H9 (cell line): ENCODE data around the gene CST11. TPM values are rescaled to one million over a fixed set of nuclear protein-coding genes. Genes with fewer than 3 reads are reported as not detected.

Experiments used
- DNase-seq: peaks from one replicate; pipeline ENCODE4 v3.0.0-alpha.2; 2017
- H2AFZ ChIP-seq: one replicate; pipeline ENCODE4 v1.6.1; 2013; ENCODE audit warnings: mild to moderate bottlenecking, low read length, control low read depth, moderate library complexity
- H2AK5ac ChIP-seq: 2 replicates; pipeline ENCODE4 v1.6.1; 2013; ENCODE audit warnings: low read length, control low read depth, mixed read lengths; ENCODE audit not compliant: insufficient read length
- H2BK120ac ChIP-seq: one replicate; pipeline ENCODE4 v1.6.1; 2013; ENCODE audit warnings: low read depth, mild to moderate bottlenecking, low read length, control low read depth, inconsistent platforms; ENCODE audit not compliant: poor library complexity, severe bottlenecking
- H2BK12ac ChIP-seq: 2 replicates; pipeline ENCODE4 v1.6.1; 2013; ENCODE audit warnings: low read length, control low read depth, mixed read lengths, low read depth; ENCODE audit not compliant: insufficient read length
- H2BK15ac ChIP-seq: 2 replicates; pipeline ENCODE4 v1.6.1; 2013; ENCODE audit warnings: low read depth, low read length, control low read depth
- H2BK20ac ChIP-seq: one replicate; pipeline ENCODE4 v1.6.1; 2013; ENCODE audit warnings: low read depth, mild to moderate bottlenecking, low read length, control low read depth, inconsistent platforms; ENCODE audit not compliant: poor library complexity, severe bottlenecking
- H2BK5ac ChIP-seq: 2 replicates; pipeline ENCODE4 v1.6.1; 2013; ENCODE audit warnings: low read length, control low read depth, mixed read lengths; ENCODE audit not compliant: insufficient read length
- H3K14ac ChIP-seq: 2 replicates; pipeline ENCODE4 v1.6.1; 2013; ENCODE audit warnings: low read length, control low read depth; ENCODE audit not compliant: insufficient read depth
- H3K18ac ChIP-seq: 2 replicates; pipeline ENCODE4 v1.6.1; 2013; ENCODE audit warnings: low read depth, mild to moderate bottlenecking, mixed read lengths, low read length, control low read depth; ENCODE audit not compliant: insufficient read length
- H3K23ac ChIP-seq: 2 replicates; pipeline ENCODE4 v1.6.1; 2013; ENCODE audit warnings: low read length, control low read depth, mixed read lengths, low read depth; ENCODE audit not compliant: insufficient read length
- H3K23me2 ChIP-seq: 2 replicates; pipeline ENCODE4 v1.6.1; 2013; ENCODE audit warnings: low read depth, mild to moderate bottlenecking, mixed read lengths, low read length, control low read depth; ENCODE audit not compliant: insufficient read length, poor library complexity, severe bottlenecking
- H3K27ac ChIP-seq: 2 replicates; pipeline ENCODE4 v1.5.1; 2013; ENCODE audit warnings: low read length, control low read depth, mixed read lengths, low read depth; ENCODE audit not compliant: insufficient read length
- H3K27me3 ChIP-seq: 2 replicates; pipeline ENCODE4 v1.6.1; 2013; ENCODE audit warnings: low read length, control low read depth, inconsistent platforms; ENCODE audit not compliant: insufficient read depth
- H3K4ac ChIP-seq: 2 replicates; pipeline ENCODE4 v1.6.1; 2013; ENCODE audit warnings: low read depth, mild to moderate bottlenecking, control low read depth, inconsistent platforms, low read length, moderate library complexity
- H3K4me1 ChIP-seq: 2 replicates; pipeline ENCODE4 v1.6.1; 2013; ENCODE audit warnings: low read length, control low read depth, inconsistent platforms; ENCODE audit not compliant: insufficient read depth
- H3K4me2 ChIP-seq: 2 replicates; pipeline ENCODE4 v1.6.1; 2013; ENCODE audit warnings: low read length, control low read depth, mixed read lengths; ENCODE audit not compliant: insufficient read length, insufficient read depth
- H3K56ac ChIP-seq: 2 replicates; pipeline ENCODE4 v1.6.1; 2013; ENCODE audit warnings: low read depth, mild to moderate bottlenecking, mixed read lengths, low read length, control low read depth; ENCODE audit not compliant: insufficient read length
- H3K79me1 ChIP-seq: 2 replicates; pipeline ENCODE4 v1.6.1; 2013; ENCODE audit warnings: low read depth, mild to moderate bottlenecking, moderate library complexity, low read length, control low read depth, inconsistent platforms; ENCODE audit not compliant: insufficient read depth, poor library complexity, severe bottlenecking
- H3K79me2 ChIP-seq: 2 replicates; pipeline ENCODE4 v1.6.1; 2013; ENCODE audit warnings: low read length, control low read depth, inconsistent platforms; ENCODE audit not compliant: insufficient read depth
- H3K9ac ChIP-seq: 2 replicates; pipeline ENCODE4 v1.6.1; 2013; ENCODE audit warnings: low read length, control low read depth, mixed read lengths; ENCODE audit not compliant: insufficient read length; ENCODE audit errors: extremely low read depth
- H3K9me3 ChIP-seq: one replicate; pipeline ENCODE4 v1.6.1; 2013; ENCODE audit warnings: low read depth, low read length, inconsistent platforms; ENCODE audit not compliant: control insufficient read depth
- H3T11ph ChIP-seq: one replicate; pipeline ENCODE4 v1.6.1; 2013; ENCODE audit warnings: mild to moderate bottlenecking, low read length, control low read depth, inconsistent platforms
- H4K20me1 ChIP-seq: one replicate; pipeline ENCODE4 v1.6.1; 2013; ENCODE audit not compliant: control insufficient read depth, insufficient read length, insufficient read depth
- H4K5ac ChIP-seq: 2 replicates; pipeline ENCODE4 v1.6.1; 2013; ENCODE audit warnings: low read depth, mild to moderate bottlenecking, mixed read lengths, low read length, control low read depth; ENCODE audit not compliant: insufficient read length
- H4K8ac ChIP-seq: replicated peaks from 2 replicates; pipeline ENCODE4 v1.6.1; 2013; ENCODE audit warnings: low read length, control low read depth, mixed read lengths, low read depth; ENCODE audit not compliant: insufficient read length
- H4K91ac ChIP-seq: 2 replicates; pipeline ENCODE4 v1.6.1; 2013; ENCODE audit warnings: low read depth, mild to moderate bottlenecking, moderate library complexity, mixed read lengths, low read length, control low read depth; ENCODE audit not compliant: insufficient read length
- H3K27ac Mint-ChIP-seq, 3 experiments: 2 replicates in 2 of 3; 3 replicates in 1 of 3; pipeline ENCODE4 v1.8.0; 2020 to 2021; ENCODE audit warnings: mixed read lengths in 3 of 3, mild to moderate bottlenecking in 1 of 3, moderate library complexity in 1 of 3
- H3K27me3 Mint-ChIP-seq: 2 replicates; pipeline ENCODE4 v1.8.0; 2021; ENCODE audit warnings: low read depth, mild to moderate bottlenecking, moderate library complexity, mixed read lengths
- H3K36me3 Mint-ChIP-seq, 3 experiments: 2 replicates in 2 of 3; 3 replicates in 1 of 3; pipeline ENCODE4 v1.8.0; 2020 to 2021; ENCODE audit warnings: low read depth in 3 of 3, mixed read lengths in 3 of 3; ENCODE audit not compliant: insufficient read depth in 1 of 3
- H3K4me1 Mint-ChIP-seq, 2 experiments: 2 replicates each; pipeline ENCODE4 v1.8.0; 2020; ENCODE audit warnings: mixed read lengths in 2 of 2
- H3K4me3 Mint-ChIP-seq, 2 experiments: 2 replicates in 1 of 2; 3 replicates in 1 of 2; pipeline ENCODE4 v1.8.0; 2020 to 2021; ENCODE audit warnings: mild to moderate bottlenecking in 2 of 2, mixed read lengths in 2 of 2, moderate library complexity in 1 of 2
- H3K9me3 Mint-ChIP-seq, 2 experiments: 2 replicates in 1 of 2; 3 replicates in 1 of 2; pipeline ENCODE4 v1.8.0; 2020; ENCODE audit warnings: mild to moderate bottlenecking in 2 of 2, mixed read lengths in 2 of 2, moderate library complexity in 1 of 2
- WGBS: extraction: QIAGEN DNeasy Blood & Tissue Kit; methylation state at CpG from one replicate; pipeline ENCODE4 v1.1.7; 2013; ENCODE audit warnings: missing lambda C conversion rate, low lambda C conversion rate, mixed read lengths; ENCODE audit not compliant: insufficient read length; ENCODE audit errors: extremely low coverage; 5-methylcytosine and 5-hydroxymethylcytosine counted together
- total RNA-seq: library from RNA; stranded (reverse); gene quantifications from 2 replicates; pipeline ENCODE4 v1.2.1, GENCODE V29; 2021
- TF ChIP-seq, protein P1 (sequence below): fragments of 200-600 bp; sonication (generic); conservative IDR thresholded peaks from 3 replicates; pipeline ENCODE4 v1.8.0; 2021; ENCODE audit warnings: antibody characterized with exemption, mild to moderate bottlenecking

Gene CST11
- total RNA-seq, 1 experiment from 2014 or later, result not detected

DNA sequence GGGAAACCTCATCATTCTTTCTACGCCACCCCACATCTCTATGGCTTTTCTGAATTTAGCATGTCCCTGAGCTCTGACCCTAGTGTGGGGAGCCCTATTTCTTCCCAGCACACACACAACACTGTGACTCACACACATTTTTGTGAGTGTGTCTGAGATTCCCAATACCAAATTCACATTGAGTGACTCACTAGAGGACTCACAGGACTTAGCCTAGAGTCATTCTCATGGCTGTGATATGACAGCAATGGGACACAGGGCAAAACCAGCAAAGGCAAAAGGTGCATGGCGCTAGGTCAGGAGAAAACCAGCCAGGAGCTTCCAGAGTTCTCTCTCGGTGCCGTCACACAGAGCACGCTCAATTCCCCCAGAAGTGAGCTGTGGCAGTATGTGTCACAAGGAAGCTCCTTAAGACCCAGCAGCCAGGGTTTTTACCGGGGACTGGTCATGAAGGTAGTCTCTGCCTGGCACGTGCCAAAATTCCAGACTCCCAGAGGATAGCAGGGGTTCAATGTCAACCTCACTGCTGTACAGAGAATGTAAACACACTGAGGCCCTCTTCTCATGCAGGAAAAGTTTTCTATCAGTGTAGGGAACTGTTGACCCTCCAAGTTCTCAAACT lies 7.0 kb downstream of the CST11 start:
- H3K79me2 ChIP-seq, result no peaks in the 10 kb centered on the region
- H3K27ac Mint-ChIP-seq, result no peak overlapping the region
- H3K36me3 Mint-ChIP-seq, result no peaks in the 10 kb centered on the region
- no CpG with 5 or more reads among the region's 7 CpGs for WGBS
- H2BK15ac ChIP-seq, result no peak overlapping the region
- H2BK120ac ChIP-seq, result no peak overlapping the region
- no peaks in the 10 kb centered on the region for H3K9me3 Mint-ChIP-seq
- H3T11ph ChIP-seq, result no peak overlapping the region
- H2BK5ac ChIP-seq, result no peak overlapping the region
- H2BK20ac ChIP-seq, result no peak overlapping the region
- H3K27me3 Mint-ChIP-seq, result peaks cover 2% of the 10 kb centered on the region; the same call in 1 of the 2 replicates
- no peaks in the 10 kb centered on the region for H3K23me2 ChIP-seq
- H2AFZ ChIP-seq, result no peak overlapping the region
- no peaks in the 10 kb centered on the region for H3K9me3 ChIP-seq
- H2AK5ac ChIP-seq, result no peak overlapping the region
- peaks cover 5 to 8% of the 10 kb centered on the region in 2 experiments for H3K4me1 Mint-ChIP-seq
- no peak overlapping the region for H4K5ac ChIP-seq
- TF ChIP-seq, protein P1, sequence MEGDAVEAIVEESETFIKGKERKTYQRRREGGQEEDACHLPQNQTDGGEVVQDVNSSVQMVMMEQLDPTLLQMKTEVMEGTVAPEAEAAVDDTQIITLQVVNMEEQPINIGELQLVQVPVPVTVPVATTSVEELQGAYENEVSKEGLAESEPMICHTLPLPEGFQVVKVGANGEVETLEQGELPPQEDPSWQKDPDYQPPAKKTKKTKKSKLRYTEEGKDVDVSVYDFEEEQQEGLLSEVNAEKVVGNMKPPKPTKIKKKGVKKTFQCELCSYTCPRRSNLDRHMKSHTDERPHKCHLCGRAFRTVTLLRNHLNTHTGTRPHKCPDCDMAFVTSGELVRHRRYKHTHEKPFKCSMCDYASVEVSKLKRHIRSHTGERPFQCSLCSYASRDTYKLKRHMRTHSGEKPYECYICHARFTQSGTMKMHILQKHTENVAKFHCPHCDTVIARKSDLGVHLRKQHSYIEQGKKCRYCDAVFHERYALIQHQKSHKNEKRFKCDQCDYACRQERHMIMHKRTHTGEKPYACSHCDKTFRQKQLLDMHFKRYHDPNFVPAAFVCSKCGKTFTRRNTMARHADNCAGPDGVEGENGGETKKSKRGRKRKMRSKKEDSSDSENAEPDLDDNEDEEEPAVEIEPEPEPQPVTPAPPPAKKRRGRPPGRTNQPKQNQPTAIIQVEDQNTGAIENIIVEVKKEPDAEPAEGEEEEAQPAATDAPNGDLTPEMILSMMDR, result no peak
- no peak overlapping the region for H3K27ac ChIP-seq
- H3K18ac ChIP-seq, result no peak overlapping the region
- DNase-seq, result no peak
- H3K56ac ChIP-seq, result no peak overlapping the region
- no peaks in the 10 kb centered on the region for H3K27me3 ChIP-seq
- no peak overlapping the region for H2BK12ac ChIP-seq
- no peak overlapping the region for H4K91ac ChIP-seq
- H3K4me3 Mint-ChIP-seq, result no peak overlapping the region
- H3K4me2 ChIP-seq, result no peak overlapping the region
- H4K20me1 ChIP-seq, result no peaks in the 10 kb centered on the region
- no peak overlapping the region for H3K9ac ChIP-seq
- H3K14ac ChIP-seq, result no peak overlapping the region
- no peak overlapping the region for H3K23ac ChIP-seq
- no peak overlapping the region for H3K4ac ChIP-seq
- no peak overlapping the region for H4K8ac ChIP-seq
- no peaks in the 10 kb centered on the region; the same call in 1 of the 2 replicates for H3K4me1 ChIP-seq
- H3K79me1 ChIP-seq, result no peaks in the 10 kb centered on the region
